Kidney (tissue), 14 donors: Measurements from ENCODE around the gene ACVR2B. TPM values are rescaled to one million over a fixed set of nuclear protein-coding genes. Genes with fewer than 3 reads are reported as not detected.

Experiments used
- DNase-seq, 5 donors: peaks; one replicate each; pipeline ENCODE4 v3.0.0-alpha.2; 2013 to 2020
- FAIRE-seq: peaks from 2 replicates; lab custom pipeline; 2012; peaks lifted over from hg19 to GRCh38; lab: Jason Lieb, UNC
- H3K27ac ChIP-seq, 2 donors: one replicate each; pipeline ENCODE4 v1.7.0; 2013; ENCODE audit warnings: low read depth in 2 of 2, low read length in 2 of 2, inconsistent platforms in 1 of 2
- H3K27me3 ChIP-seq: one replicate; pipeline ENCODE4 v1.7.1; 2013; ENCODE audit warnings: low read length, inconsistent platforms; ENCODE audit not compliant: control insufficient read depth, insufficient read depth
- H3K36me3 ChIP-seq, 3 donors: one replicate each; pipeline versions ENCODE4 v1.7.0 to v1.7.1; 2013; ENCODE audit warnings: low read length in 3 of 3, control low read depth in 1 of 3, inconsistent platforms in 1 of 3; ENCODE audit not compliant: insufficient read depth in 3 of 3, control insufficient read depth in 2 of 3
- H3K4me1 ChIP-seq, 3 donors: one replicate each; pipeline versions ENCODE4 v1.7.0 to v1.7.1; 2013; ENCODE audit warnings: low read length in 3 of 3, inconsistent platforms in 1 of 3, low read depth in 1 of 3; ENCODE audit not compliant: control insufficient read depth in 2 of 3, insufficient read depth in 2 of 3
- H3K4me3 ChIP-seq, 3 donors: one replicate each; pipeline versions ENCODE4 v1.7.0 to v1.8.1; 2013; ENCODE audit warnings: low read length in 3 of 3, control low read depth in 1 of 3, inconsistent platforms in 1 of 3
- H3K9ac ChIP-seq, 3 donors: one replicate each; pipeline versions ENCODE4 v1.7.0 to v1.7.1; 2013; ENCODE audit warnings: low read length in 3 of 3, control low read depth in 1 of 3, inconsistent platforms in 1 of 3
- H3K9me3 ChIP-seq, 3 donors: one replicate each; pipeline versions ENCODE4 v1.7.0 to v1.7.1; 2013; ENCODE audit warnings: low read length in 3 of 3, control low read depth in 1 of 3, inconsistent platforms in 1 of 3; ENCODE audit not compliant: control insufficient read depth in 2 of 3, insufficient read depth in 1 of 3
- intact Hi-C: fragments of 100-400 bp; cut with DNase I; formaldehyde crosslinking; loops from one replicate; pipeline ENCODE4 v1.11.1; 2022
- polyA plus RNA-seq: library from polyadenylated mRNA; stranded (reverse); fragments of 350-450 nt; fragmentation: Illumina TruSeq; extraction: RNeasy Lipid Tissue Mini Kit (QIAGEN cat#74804); gene quantifications from one replicate; pipeline ENCODE4 v1.2.3, GENCODE V29; 2014; ENCODE audit warnings: low read depth, low replicate concordance; ENCODE audit not compliant: insufficient read depth
- total RNA-seq: library from RNA; stranded (reverse); fragmentation: NEBNext Ultra II Directional; extraction: Animal tissue kit (Norgen Biotek cat#: 25700); gene quantifications from one replicate; pipeline ENCODE4 v1.2.1, GENCODE V29; 2021
- TF ChIP-seq, protein P1 (sequence below): IDR thresholded peaks from 3 replicates; pipeline ENCODE4 v1.5.1; 2012; ENCODE audit warnings: mild to moderate bottlenecking, moderate library complexity, borderline replicate concordance; ENCODE audit not compliant: insufficient read depth; ENCODE audit errors: extremely low read depth
- donor health status: control.
- donor health status: control.
- donor health status: control.
- donor health status: control.
- donor health status: control.
- donor health status: DM: yes; HTN: yes; CAD: no.
- donor health status: Normal renal cell carcinoma (clear cell type).

ACVR2B gene
- total and polyA plus RNA-seq, 2 donors from 2014 or later = 1.2 to 11.2 TPM

DNA sequence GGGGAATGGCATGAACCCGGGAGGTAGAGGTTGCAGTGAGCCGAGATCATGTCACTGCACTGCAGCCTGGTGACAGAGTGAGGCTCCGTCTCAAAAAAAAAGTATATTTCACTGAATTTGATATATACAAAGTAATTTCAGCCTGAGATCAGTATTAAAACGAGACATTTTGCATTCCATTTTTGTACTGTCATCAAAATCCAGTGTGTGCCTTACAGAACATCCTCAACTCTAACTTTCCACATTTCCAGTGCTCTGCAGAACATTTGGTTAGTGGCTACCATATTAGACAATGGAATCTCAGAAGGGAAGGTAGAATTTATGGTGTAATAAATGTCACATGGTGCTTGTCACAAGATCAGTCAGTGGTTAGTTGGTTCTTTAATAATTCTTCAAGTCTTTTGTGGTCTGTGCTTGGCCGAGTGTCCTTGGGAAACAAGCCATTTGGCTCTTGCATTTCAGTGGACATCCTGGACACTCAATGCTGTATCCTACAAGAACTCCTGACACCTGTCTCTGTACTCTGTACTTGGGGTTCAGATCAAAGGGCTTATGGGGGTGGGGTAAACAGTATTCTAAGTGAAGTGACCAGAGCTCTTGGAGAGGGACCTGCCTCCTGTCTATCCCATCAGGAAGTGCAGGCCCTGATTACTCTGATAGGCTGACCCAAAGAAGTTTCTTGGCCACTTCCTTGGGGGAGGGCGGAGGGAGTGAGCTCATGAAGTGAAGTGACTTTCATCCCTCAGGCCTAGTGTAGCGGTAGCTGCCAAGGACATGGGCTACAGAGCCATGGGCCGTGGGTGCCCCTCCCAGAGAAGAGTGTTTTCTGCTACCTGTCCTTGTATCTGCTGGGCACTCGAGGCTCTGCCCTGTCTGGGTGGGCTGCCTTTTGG, 3.7 kb downstream of the ACVR2B start:
- no peak overlapping the region for H3K27ac ChIP-seq
- no peaks in the 10 kb centered on the region for H3K27me3 ChIP-seq
- DNase-seq (no peak), FAIRE-seq (no peak)
- no peaks in the 10 kb centered on the region for H3K36me3 ChIP-seq
- no peak overlapping the region for H3K4me3 ChIP-seq
- intact Hi-C loops = no loop called here
- TF ChIP-seq, protein P1, sequence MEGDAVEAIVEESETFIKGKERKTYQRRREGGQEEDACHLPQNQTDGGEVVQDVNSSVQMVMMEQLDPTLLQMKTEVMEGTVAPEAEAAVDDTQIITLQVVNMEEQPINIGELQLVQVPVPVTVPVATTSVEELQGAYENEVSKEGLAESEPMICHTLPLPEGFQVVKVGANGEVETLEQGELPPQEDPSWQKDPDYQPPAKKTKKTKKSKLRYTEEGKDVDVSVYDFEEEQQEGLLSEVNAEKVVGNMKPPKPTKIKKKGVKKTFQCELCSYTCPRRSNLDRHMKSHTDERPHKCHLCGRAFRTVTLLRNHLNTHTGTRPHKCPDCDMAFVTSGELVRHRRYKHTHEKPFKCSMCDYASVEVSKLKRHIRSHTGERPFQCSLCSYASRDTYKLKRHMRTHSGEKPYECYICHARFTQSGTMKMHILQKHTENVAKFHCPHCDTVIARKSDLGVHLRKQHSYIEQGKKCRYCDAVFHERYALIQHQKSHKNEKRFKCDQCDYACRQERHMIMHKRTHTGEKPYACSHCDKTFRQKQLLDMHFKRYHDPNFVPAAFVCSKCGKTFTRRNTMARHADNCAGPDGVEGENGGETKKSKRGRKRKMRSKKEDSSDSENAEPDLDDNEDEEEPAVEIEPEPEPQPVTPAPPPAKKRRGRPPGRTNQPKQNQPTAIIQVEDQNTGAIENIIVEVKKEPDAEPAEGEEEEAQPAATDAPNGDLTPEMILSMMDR = no peak
- H3K4me1 ChIP-seq = peaks cover 3 to 52% (median 44%) of the 10 kb centered on the region in 3 donors
- H3K9me3 ChIP-seq = no peaks in the 10 kb centered on the region
- no peak overlapping the region for H3K9ac ChIP-seq

DNA sequence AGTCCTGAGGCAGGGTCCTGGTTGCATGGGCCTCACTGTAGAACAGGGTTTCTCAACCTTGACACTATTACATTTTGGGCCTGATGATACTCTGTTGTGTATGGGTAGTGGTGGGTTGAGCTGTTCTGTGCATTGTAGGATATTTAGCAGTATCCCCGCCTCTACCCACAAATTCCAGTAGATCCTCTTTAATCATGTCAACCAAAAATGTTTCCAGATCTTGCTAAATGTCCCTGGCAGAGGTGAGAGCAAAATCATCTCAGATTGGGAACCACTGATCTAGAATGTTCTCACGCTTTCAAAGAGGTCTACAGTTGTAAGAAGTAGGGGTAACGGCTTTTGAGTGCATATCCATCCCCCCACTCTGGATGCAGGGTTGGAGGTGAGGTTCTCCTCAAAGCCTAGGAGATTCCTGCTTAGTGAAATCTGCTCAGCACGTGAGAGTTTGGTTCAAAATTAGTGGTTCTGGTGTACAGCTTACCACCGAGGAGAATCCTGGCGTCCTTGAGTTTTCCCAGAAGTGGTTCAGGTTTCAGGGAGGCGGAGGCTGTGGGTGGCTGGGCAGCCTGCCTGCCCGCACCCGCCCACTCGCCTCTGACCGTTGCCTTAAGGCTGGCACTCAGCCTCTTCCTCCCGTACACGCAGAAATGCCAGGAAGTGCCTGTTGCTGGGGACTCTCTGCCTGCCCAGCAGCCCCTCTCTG, 5.3 kb downstream of the ACVR2B start:
- TF ChIP-seq, protein P1 = no peak
- peak; percentile 61 to 85 (median 80) for DNase-seq
- Histone ChIP-seq H3K9me3 (no peaks in the 10 kb centered on the region), H3K27ac (peak overlapping the region; percentile 79), H3K9ac (peak overlapping the region in 2 of 3 donors; percentile 11 to 52), H3K4me3 (peak overlapping the region in 2 of 3 donors; percentile 40 to 42), H3K36me3 (no peaks in the 10 kb centered on the region), H3K4me1 (peaks cover 3 to 47% (median 38%) of the 10 kb centered on the region in 3 donors), H3K27me3 (no peaks in the 10 kb centered on the region)
- intact Hi-C loops = no loop called here
- no peak for FAIRE-seq

- H3K9ac ChIP-seq = peak overlapping the region in 2 of 3 donors; percentile 11 to 52
- H3K4me3 ChIP-seq = peak overlapping the region in 2 of 3 donors; percentile 40 to 42
Observed at GRCh38 chr3:38459499-38460048, 5.9 kb downstream of the ACVR2B start.

More at GRCh38 chr3:38459499-38460048, 5.9 kb downstream of the ACVR2B start:
- H3K27ac ChIP-seq = peak overlapping the region; percentile 79
- intact Hi-C loops = no loop called here
- H3K9me3 ChIP-seq = no peaks in the 10 kb centered on the region
- FAIRE-seq (no peak), DNase-seq (peak in 1 of 5 donors; percentile 79)
- H3K27me3 ChIP-seq = no peaks in the 10 kb centered on the region
- no peaks in the 10 kb centered on the region for H3K36me3 ChIP-seq
- TF ChIP-seq, protein P1 = no peak
- H3K4me1 ChIP-seq = peaks cover 3 to 47% (median 38%) of the 10 kb centered on the region in 3 donors
